Measurements from ENCODE around the gene BAIAP2.

Gene BAIAP2

GRCh38 chr17:81053041-81053970 is 18.4 kb downstream of the BAIAP2 start:
- DNase-seq, result no peak

- no peak for DNase-seq
Observed at GRCh38 chr17:81054308-81054707, 19.4 kb downstream of the BAIAP2 start.

- no peak for DNase-seq
Observed at GRCh38 chr17:81054881-81055370, 20.0 kb downstream of the BAIAP2 start.

GRCh38 chr17:81056312-81056711 is 21.4 kb downstream of the BAIAP2 start:
- no peak for DNase-seq

GRCh38 chr17:81057079-81057730 is 22.3 kb downstream of the BAIAP2 start:
- no peak for DNase-seq

GRCh38 chr17:81057777-81058176 is 22.8 kb downstream of the BAIAP2 start:
- no peak for DNase-seq

- no peak for DNase-seq
Observed at GRCh38 chr17:81058263-81058871, 23.4 kb downstream of the BAIAP2 start.

GRCh38 chr17:81059026-81059425 is 24.1 kb downstream of the BAIAP2 start:
- DNase-seq, result no peak

GRCh38 chr17:81060416-81060815 is 25.5 kb downstream of the BAIAP2 start:
- no peak for DNase-seq

- DNase-seq, result no peak
Observed at GRCh38 chr17:81061027-81061735, 26.2 kb downstream of the BAIAP2 start.

GRCh38 chr17:81062014-81062780 is 27.2 kb downstream of the BAIAP2 start:
- DNase-seq, result no peak

GRCh38 chr17:81063106-81064093 is 28.4 kb downstream of the BAIAP2 start:
- no peak for DNase-seq

- no peak for DNase-seq
Observed at GRCh38 chr17:81064678-81065475, 29.9 kb downstream of the BAIAP2 start.

- DNase-seq, result no peak
Observed at GRCh38 chr17:81065500-81065899, 30.5 kb downstream of the BAIAP2 start.

GRCh38 chr17:81066072-81066471 is 31.1 kb downstream of the BAIAP2 start:
- no peak for DNase-seq

- no peak for DNase-seq
Observed at GRCh38 chr17:81066771-81067315, 31.9 kb downstream of the BAIAP2 start.

- DNase-seq, result no peak
Observed at GRCh38 chr17:81067391-81067811, 32.5 kb downstream of the BAIAP2 start.

GRCh38 chr17:81068411-81069134 is 33.6 kb downstream of the BAIAP2 start:
- DNase-seq, result no peak

- no peak for DNase-seq
Observed at GRCh38 chr17:81069135-81069645, 34.2 kb downstream of the BAIAP2 start.

Measured in activated gamma-delta T cell (primary cell).